ENCODE results near the gene BEST2.

BEST2 gene

GRCh38 chr19:12784871-12785430, 33.4 kb downstream of the BEST2 start:
- no peak for TF ChIP-seq CTCF (IDR thresholded peaks at IDR 0.05; ENCODE audit: extremely low read depth, missing control alignments)
- no peak for DNase-seq (ENCODE audit: low spot score)

DNA sequence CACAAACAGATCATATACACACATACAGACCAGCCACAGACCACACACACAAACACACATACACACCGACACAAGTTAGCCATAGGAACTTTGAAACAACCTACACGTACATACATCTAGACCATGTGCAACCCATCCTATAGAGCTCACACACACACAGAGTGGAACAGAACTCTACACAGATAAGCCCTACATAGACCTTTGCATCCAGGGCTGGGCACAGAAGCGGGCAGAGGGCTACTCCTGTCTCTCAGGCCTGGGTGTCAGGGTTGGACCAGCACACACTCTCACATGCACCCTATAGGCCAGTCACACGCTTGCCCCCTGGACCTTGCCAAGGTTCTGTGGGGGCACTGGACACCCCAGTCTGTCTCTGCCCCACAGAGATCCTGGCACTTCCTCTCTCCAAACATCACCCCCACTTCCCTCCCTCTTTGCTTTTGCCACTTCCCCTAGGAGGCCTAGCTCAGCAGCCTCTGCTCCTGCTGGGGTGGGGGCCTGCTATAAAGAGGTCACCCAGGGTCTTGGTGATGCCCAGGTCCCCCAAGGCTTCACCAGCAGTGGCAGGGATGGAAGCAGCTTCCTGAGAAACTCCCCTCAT, 33.9 kb downstream of the BEST2 start:
- DNase-seq (ENCODE audit: low spot score) = no peak
- TF ChIP-seq CTCF (IDR thresholded peaks at IDR 0.05; ENCODE audit: extremely low read depth, missing control alignments) = no peak

GRCh38 chr19:12786141-12786870, 34.7 kb downstream of the BEST2 start:
- TF ChIP-seq CTCF (IDR thresholded peaks at IDR 0.05; ENCODE audit: extremely low read depth, missing control alignments) = no peak
- DNase-seq (ENCODE audit: low spot score) = peak; percentile 15

DNA sequence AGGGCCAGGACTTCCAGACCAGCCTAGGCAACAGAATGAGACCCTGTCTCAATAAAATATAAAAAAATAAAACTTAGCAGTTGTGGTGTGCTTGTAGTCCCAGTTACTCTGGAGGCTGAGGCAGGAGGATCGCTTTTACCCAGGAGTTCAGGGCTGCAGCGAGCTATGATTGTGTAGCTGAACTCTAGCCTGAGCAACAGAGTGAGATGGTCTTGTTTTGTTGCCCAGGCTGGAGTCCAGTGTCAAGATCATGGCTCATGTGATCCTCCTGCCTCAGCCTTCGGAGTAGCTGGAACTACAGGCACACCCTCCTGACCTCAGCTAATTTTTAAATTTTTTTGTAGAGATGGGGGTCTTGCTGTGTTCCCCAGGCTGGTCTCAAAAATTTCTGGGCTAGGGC, 35.4 kb downstream of the BEST2 start:
- no peak for TF ChIP-seq CTCF (IDR thresholded peaks at IDR 0.05; ENCODE audit: extremely low read depth, missing control alignments)
- DNase-seq (ENCODE audit: low spot score) = no peak

GRCh38 chr19:12787458-12787857, 35.9 kb downstream of the BEST2 start:
- DNase-seq (ENCODE audit: low spot score) = no peak
- TF ChIP-seq CTCF (IDR thresholded peaks at IDR 0.05; ENCODE audit: extremely low read depth, missing control alignments) = no peak

DNA sequence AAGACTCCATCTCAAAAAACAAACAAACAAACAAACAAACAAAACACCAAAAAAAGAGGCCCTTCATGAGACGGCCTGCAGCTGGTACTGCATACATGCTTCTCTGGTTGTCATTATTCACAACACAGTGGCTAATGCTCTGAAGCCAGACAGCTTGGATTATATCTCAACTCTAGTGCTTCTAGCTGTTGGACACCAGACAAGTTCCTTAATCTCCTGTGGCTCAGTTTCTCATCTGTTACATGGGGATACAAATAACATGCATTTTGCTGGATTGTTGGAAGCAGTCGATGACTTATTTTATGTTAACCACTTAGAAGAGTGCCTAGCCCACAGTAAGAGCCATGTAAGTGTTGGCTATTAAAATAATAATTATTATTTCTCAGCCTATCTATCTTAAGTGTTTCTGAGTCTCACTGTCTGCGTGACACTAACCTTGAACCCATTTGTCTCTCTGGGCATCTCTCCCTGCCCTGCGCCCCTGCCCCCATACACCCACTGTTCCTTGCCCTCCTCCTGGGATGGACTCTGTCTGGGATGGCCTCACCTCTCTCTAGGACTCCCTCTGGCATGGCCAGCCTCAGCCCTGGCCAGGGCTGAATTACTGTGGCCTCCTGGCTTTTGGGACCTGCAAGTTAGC, 36.6 kb downstream of the BEST2 start:
- TF ChIP-seq CTCF (IDR thresholded peaks at IDR 0.05; ENCODE audit: extremely low read depth, missing control alignments) = no peak
- no peak for DNase-seq (ENCODE audit: low spot score)

DNA sequence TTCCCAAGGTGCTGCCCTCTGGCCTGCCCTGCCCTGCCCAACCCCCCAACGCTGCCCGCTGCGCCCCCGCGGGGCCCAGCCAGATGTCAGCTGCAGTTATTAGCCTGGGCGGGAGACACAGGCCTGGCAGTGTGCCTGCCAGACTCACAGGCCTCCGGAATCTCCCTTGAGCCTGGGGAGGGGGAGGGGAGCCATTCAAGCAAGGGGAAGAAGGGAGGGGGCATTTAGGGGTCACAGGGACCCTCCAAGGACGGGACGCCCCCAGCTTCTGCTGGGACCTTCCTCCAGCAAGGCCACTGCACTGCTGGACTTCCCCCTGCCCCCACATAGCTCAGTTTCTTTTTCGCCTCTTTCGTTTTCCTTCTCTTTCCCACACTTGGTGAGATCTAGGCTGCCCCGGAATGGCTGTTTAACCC, 37.1 kb downstream of the BEST2 start:
- TF ChIP-seq CTCF (IDR thresholded peaks at IDR 0.05; ENCODE audit: extremely low read depth, missing control alignments) = no peak
- peak; percentile 86 for DNase-seq (ENCODE audit: low spot score)

Data from GM20000 (cell line).